Measurements from ENCODE around the gene IRAK1. TPM values are rescaled to one million over a fixed set of nuclear protein-coding genes. Genes with fewer than 3 reads are reported as not detected.

IRAK1 gene
- polyA plus RNA-seq, 1 donor (not counting 4 experiments of a cell fraction or from before 2014, with no cell fraction given) = 41.5 TPM

- Histone ChIP-seq H3K27me3 (ENCODE audit: control insufficient read depth, extremely low read depth, insufficient read depth, low read length) (no peaks in the 10 kb centered on the region), H3K4me3 (ENCODE audit: control insufficient read depth in 2 of 3, extremely low read depth in 1 of 3, insufficient read depth in 2 of 3, low read depth in 1 of 3, low read length in 3 of 3) (no peak overlapping the region), H3K9me1 (ENCODE audit: control insufficient read depth, extremely low read depth, insufficient read depth, low read length) (no peaks in the 10 kb centered on the region), H3K4me2 (ENCODE audit: control insufficient read depth, extremely low read depth, insufficient read depth, low read depth, low read length) (no peak overlapping the region), H3K79me2 (ENCODE audit: control insufficient read depth, insufficient read depth, low read length) (peaks cover 33% of the 10 kb centered on the region), H3K27ac (ENCODE audit: control insufficient read depth, insufficient read depth, low read length) (no peak overlapping the region), H3K9ac (ENCODE audit: control insufficient read depth, extremely low read depth, insufficient read depth, low read length) (no peak overlapping the region), H4K20me1 (ENCODE audit: control insufficient read depth, extremely low read depth, insufficient read depth, low read length) (peaks cover 5% of the 10 kb centered on the region), H3K4me1 (ENCODE audit: control insufficient read depth, extremely low read depth, insufficient read depth, low read length) (no peaks in the 10 kb centered on the region), H3K36me3 (ENCODE audit: control insufficient read depth in 2 of 2, extremely low read depth in 1 of 2, insufficient read depth in 2 of 2, low read length in 2 of 2) (peaks cover 19 to 42% of the 10 kb centered on the region in 2 experiments), H3K9me3 (ENCODE audit: control insufficient read depth, low read depth, low read length) (no peaks in the 10 kb centered on the region), H2AFZ (ENCODE audit: control insufficient read depth, low read length) (no peak overlapping the region)
- dilution Hi-C loops (cut with MboI; ENCODE audit: extremely low pct_ligation_motif_present, low sequenced_read_pairs) = no loop called here
- FAIRE-seq (no peak), DNase-seq (ENCODE audit: low read depth, low spot score) (no peak)
- TF ChIP-seq EZH2 (IDR thresholded peaks at IDR 0.05; ENCODE audit: low read length) (no peak), CTCF (optimal IDR thresholded peaks at IDR 0.05 in 1 of 3, IDR thresholded peaks at IDR 0.05 in 1 of 3, conservative IDR thresholded peaks at IDR 0.05 in 1 of 3; ENCODE audit: extremely low read depth in 1 of 3, insufficient read depth in 2 of 3, low read length in 3 of 3) (no peak)
These were observed 58.4 kb downstream of the IRAK1 start for GRCh38 chrX:153961292-153961691.

- Histone ChIP-seq H3K9me3 (ENCODE audit: control insufficient read depth, low read depth, low read length) (no peaks in the 10 kb centered on the region), H2AFZ (ENCODE audit: control insufficient read depth, low read length) (no peak overlapping the region), H3K4me2 (ENCODE audit: control insufficient read depth, extremely low read depth, insufficient read depth, low read depth, low read length) (no peak overlapping the region), H3K27ac (ENCODE audit: control insufficient read depth, insufficient read depth, low read length) (no peak overlapping the region), H4K20me1 (ENCODE audit: control insufficient read depth, extremely low read depth, insufficient read depth, low read length) (peaks cover 3% of the 10 kb centered on the region), H3K27me3 (ENCODE audit: control insufficient read depth, extremely low read depth, insufficient read depth, low read length) (no peaks in the 10 kb centered on the region), H3K79me2 (ENCODE audit: control insufficient read depth, insufficient read depth, low read length) (peaks cover 28% of the 10 kb centered on the region), H3K9ac (ENCODE audit: control insufficient read depth, extremely low read depth, insufficient read depth, low read length) (no peak overlapping the region), H3K9me1 (ENCODE audit: control insufficient read depth, extremely low read depth, insufficient read depth, low read length) (no peaks in the 10 kb centered on the region), H3K36me3 (ENCODE audit: control insufficient read depth in 2 of 2, extremely low read depth in 1 of 2, insufficient read depth in 2 of 2, low read length in 2 of 2) (peaks cover 19 to 47% of the 10 kb centered on the region in 2 experiments), H3K4me1 (ENCODE audit: control insufficient read depth, extremely low read depth, insufficient read depth, low read length) (no peaks in the 10 kb centered on the region), H3K4me3 (ENCODE audit: control insufficient read depth in 2 of 3, extremely low read depth in 1 of 3, insufficient read depth in 2 of 3, low read depth in 1 of 3, low read length in 3 of 3) (no peak overlapping the region)
- no peak for TF ChIP-seq CTCF (optimal IDR thresholded peaks at IDR 0.05 in 1 of 3, IDR thresholded peaks at IDR 0.05 in 1 of 3, conservative IDR thresholded peaks at IDR 0.05 in 1 of 3; ENCODE audit: extremely low read depth in 1 of 3, insufficient read depth in 2 of 3, low read length in 3 of 3)
- no peak for TF ChIP-seq EZH2 (IDR thresholded peaks at IDR 0.05; ENCODE audit: low read length)
- dilution Hi-C loops (cut with MboI; ENCODE audit: extremely low pct_ligation_motif_present, low sequenced_read_pairs) = no loop called here
- DNase-seq (ENCODE audit: low read depth, low spot score) (no peak), FAIRE-seq (no peak)
These were observed 58.9 kb downstream of the IRAK1 start for GRCh38 chrX:153960786-153961185.

Small RNAs within 50 kb of the gene (small RNA-seq; reads per million reads assigned to genes)
- 0 reads per million in 3 experiments for gene MIR3202-1 (ENCODE audit: insufficient read length in 3 of 3, low read depth in 3 of 3, low replicate concordance in 1 of 3)

Other genes with a start within 250 kb of the IRAK1 start
- 0.08 to 0.21 TPM (median 0.10 TPM) in 3 replicates for gene SRPK3, start 238.9 kb downstream of the IRAK1 start, polyA plus RNA-seq
- gene IDH3G, start 225.5 kb downstream of the IRAK1 start, polyA plus RNA-seq = 44.7 to 73.5 TPM (median 45.8 TPM) in 3 replicates
- gene SSR4, start 225.2 kb downstream of the IRAK1 start, polyA plus RNA-seq = 187 to 320 TPM (median 209 TPM) in 3 replicates
- 0.05 to 0.35 TPM (median 0.05 TPM) in 3 replicates for gene PDZD4, start 189.4 kb downstream of the IRAK1 start, polyA plus RNA-seq
- 18.2 to 31.1 TPM (median 23.3 TPM) in 3 replicates for gene L1CAM, start 133.7 kb downstream of the IRAK1 start, polyA plus RNA-seq
- gene AVPR2, start 115.2 kb downstream of the IRAK1 start, polyA plus RNA-seq = not detected in 3 replicates
- 0.35 to 0.66 TPM (median 0.55 TPM) in 3 replicates for gene ARHGAP4, start 93.6 kb downstream of the IRAK1 start, polyA plus RNA-seq
- 103 to 149 TPM (median 112 TPM) in 3 replicates for gene NAA10, start 84.9 kb downstream of the IRAK1 start, polyA plus RNA-seq
- 0.08 to 0.40 TPM (median 0.16 TPM) in 3 replicates for gene RENBP, start 75.3 kb downstream of the IRAK1 start, polyA plus RNA-seq
- 2.7 to 7.0 TPM (median 3.0 TPM) in 3 replicates for gene HCFC1, start 48.1 kb downstream of the IRAK1 start, polyA plus RNA-seq
- gene TMEM187, start 47.1 kb downstream of the IRAK1 start, polyA plus RNA-seq = 6.6 to 13.1 TPM (median 7.5 TPM) in 3 replicates
- 7.2 to 12.4 TPM (median 9.9 TPM) in 3 replicates for gene MECP2, start 77.8 kb upstream of the IRAK1 start, polyA plus RNA-seq
- gene OPN1LW, start 124.3 kb upstream of the IRAK1 start, polyA plus RNA-seq = not detected in 3 replicates
- not detected in 3 replicates for gene OPN1MW, start 162.7 kb upstream of the IRAK1 start, polyA plus RNA-seq
- gene OPN1MW2, start 199.9 kb upstream of the IRAK1 start, polyA plus RNA-seq = not detected in 3 replicates
- not detected in 3 replicates for gene OPN1MW3, start 237.7 kb upstream of the IRAK1 start, polyA plus RNA-seq

All from keratinocyte (primary cell).